Activated CD4-positive, alpha-beta T cell treated with anti-CD3 and anti-CD28 coated beads for 48 hours (primary cell): ENCODE measurements around the gene MYO7A.

Experiments used
- DNase-seq: peaks from one replicate; pipeline ENCODE4 v3.0.0-alpha.2; 2020

The MYO7A gene

GRCh38 chr11:77112641-77113381 lies 15.2 kb upstream of the MYO7A start:
- no peak for DNase-seq

DNA sequence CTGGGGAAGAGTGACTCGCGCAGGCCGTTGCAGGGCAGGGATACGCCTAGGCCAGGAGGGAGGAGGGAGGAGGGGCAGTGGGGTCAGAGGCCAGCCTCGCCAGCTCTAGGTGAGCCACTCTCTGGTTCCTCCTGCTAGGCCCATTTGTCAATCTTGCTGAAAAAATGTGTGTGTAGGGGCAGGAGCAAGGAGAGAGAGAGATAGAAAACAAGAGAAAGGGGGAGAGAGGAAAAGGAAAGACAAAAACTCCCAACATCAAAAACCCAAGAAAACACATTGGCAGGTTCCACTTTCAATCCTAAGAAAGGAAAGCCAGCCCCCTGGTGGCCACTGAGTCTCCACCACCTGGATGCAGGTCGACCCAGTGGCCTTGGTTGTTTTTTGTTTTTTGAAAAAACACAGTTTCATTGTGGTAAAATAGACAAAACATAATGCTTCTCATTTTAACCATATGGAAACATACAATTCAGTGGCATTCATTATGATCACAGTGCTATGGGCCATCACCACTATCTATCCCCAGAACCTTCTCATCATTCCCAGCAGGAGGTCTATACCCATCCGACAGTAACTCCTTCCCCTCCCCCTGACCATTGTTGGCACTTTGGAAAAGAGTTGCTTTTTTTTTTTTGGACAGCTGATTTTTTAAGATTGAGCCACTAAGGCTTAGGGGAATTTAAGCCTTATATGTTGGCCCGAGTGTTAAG lies 14.5 kb upstream of the MYO7A start:
- DNase-seq = peak; percentile 44

DNA sequence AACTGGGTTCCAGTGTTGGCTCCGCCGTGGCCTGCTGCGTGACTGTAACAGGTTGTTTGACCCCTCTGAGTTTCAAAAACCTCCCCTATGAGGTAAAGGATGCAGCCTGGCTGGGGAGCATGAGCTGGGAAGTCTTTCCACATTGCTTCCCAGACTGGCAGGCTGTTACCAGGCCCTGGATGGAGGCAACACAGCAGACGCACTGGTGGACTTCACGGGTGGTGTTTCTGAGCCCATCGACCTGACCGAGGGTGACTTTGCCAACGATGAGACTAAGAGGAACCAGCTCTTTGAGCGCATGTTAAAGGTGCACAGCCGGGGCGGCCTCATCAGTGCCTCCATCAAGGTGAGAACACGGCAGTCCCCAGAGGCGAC lies 14.0 kb upstream of the MYO7A start:
- DNase-seq = no peak

DNA sequence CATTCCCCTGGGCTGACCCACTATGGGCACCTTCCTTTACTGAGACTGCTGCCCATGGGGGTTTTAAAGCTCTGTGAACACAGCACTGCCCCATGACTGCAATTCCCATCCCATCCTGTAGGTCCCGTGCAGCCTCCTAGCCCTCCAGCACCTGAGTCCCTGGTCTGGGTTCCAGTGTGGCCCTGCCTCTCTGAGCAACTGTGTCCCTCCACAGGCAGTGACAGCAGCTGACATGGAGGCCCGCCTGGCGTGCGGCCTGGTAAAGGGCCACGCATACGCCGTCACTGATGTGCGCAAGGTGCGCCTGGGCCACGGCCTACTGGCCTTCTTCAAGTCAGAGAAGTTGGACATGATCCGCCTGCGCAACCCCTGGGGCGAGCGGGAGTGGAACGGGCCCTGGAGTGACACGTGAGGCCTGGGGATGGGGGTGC lies 12.8 kb upstream of the MYO7A start:
- no peak for DNase-seq

DNA sequence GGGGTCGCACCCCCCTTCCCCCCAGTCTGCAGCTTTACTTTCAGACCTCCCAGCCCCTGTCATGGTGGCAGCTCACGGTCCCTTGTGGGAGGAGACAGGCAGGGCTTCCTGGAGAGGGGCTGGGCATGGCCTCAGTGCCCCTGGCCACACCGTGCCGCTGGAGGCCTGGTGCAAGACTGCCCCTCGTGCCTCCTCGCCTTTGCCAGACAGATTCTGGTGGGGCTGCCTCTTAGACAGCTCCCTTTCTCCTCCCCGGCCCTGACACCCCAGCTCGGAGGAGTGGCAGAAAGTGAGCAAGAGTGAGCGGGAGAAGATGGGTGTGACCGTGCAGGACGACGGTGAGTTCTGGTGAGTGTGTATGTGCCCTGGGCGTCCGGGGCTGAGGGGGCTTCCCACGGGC lies 12.1 kb upstream of the MYO7A start:
- DNase-seq = no peak

DNA sequence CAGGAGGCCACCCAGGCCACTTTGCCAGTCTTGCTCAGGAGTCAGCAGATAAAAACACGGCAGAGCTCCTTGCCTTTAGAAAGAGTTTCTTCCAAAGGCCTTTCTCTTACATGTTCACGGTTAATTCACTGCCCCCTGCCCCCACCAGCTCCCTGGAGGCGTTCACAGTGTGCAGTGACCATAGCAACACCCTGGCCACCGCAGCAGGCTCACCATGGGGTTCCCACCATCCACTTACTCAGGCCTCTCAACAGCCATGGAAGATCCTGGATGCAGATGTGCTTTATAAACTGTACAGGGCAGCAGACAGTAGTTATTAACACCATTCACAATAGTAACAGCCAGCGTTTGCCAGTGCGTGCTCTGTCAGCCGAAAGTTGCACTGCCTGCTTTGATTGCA lies 10.6 kb upstream of the MYO7A start:
- DNase-seq = no peak

DNA sequence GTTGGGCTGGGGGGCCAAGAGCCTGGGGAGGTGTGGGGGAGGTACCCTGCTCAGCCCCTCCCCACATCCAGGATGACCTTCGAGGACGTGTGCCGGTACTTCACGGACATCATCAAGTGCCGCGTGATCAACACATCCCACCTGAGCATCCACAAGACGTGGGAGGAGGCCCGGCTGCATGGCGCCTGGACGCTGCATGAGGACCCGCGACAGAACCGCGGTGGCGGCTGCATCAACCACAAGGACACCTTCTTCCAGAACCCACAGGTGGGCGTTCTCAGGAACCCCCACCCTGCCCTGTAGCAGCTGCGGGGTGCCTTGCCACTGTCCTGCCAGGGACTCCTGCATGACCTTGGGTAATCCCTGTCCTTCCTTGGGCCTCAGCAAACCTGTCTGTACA lies 10.0 kb upstream of the MYO7A start:
- no peak for DNase-seq

DNA sequence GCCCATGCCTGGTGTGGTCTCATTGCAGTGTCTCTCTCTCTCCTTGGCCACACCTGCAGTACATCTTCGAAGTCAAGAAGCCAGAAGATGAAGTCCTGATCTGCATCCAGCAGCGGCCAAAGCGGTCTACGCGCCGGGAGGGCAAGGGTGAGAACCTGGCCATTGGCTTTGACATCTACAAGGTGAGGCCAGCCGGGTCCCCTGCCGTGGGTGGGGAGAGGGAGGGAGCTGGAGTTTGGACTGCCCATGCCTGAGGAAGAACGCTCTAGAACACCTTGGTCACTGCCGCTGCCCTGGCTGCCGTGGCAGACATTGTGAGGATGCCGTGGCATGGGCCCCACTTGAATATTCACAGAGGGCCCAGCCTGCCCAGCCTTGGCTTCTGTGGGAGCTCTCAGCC lies 9.1 kb upstream of the MYO7A start:
- no peak for DNase-seq

- no peak for DNase-seq
Observed at GRCh38 chr11:77119531-77119936, 8.5 kb upstream of the MYO7A start.

GRCh38 chr11:77120571-77120970 lies 7.5 kb upstream of the MYO7A start:
- DNase-seq = no peak

DNA sequence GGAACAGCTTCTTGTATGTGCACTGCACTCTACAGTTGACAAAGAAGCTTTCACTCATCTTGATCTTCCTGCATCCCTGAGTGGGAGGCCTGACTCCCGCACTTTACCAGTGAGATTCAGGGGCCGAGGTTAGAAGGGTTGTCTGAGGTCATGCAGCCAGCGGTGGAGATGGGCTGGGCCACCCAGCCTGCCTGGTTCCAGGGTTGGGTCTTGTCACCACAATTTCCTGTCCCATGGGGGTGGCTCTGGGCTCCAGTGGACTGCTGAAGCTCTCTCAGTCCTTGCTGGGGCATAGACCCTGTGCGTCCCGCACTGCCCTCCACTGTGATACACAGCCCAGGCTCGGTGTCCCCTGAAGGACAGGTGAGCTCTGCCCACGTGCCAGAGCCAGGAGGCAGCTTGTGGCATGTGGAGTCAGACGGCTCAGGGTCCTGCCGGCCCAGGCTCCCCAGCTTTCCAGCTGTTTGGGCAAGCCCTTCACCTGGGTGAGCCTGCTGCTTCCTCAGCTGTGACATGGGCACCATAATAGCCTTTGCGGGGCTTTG lies 6.9 kb upstream of the MYO7A start:
- no peak for DNase-seq

DNA sequence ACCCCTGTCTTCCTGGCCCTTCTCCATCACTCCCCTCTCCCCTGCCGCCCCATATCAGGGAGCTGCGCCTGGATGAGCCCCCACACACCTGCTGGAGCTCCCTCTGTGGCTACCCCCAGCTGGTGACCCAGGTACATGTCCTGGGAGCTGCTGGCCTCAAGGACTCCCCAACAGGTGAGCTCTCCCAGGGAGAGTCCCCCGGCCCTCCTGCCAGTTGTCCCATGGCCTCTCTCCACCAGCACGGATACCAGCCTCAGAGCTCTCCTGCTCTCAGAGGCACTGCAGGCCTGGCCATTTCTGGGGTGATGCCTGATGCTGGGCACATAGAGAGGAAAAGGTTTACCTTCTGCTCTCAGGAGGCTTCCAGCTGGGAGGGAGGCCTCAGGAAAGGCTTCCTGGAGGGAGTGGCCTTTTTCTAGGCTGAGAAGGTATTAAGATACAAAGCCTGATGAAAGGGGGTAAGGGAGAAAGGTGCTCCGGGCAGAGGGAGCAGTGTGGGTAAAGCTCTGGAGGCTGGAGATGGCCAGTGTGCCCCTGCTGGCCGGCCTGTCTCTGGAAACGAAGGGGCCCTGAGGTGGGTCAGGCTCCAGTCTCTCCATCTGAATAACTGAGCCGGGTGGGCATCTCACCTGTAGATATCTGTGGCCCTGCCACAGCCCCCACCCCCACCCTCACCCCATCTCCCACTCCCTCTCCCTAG lies 6.0 kb upstream of the MYO7A start:
- no peak for DNase-seq

DNA sequence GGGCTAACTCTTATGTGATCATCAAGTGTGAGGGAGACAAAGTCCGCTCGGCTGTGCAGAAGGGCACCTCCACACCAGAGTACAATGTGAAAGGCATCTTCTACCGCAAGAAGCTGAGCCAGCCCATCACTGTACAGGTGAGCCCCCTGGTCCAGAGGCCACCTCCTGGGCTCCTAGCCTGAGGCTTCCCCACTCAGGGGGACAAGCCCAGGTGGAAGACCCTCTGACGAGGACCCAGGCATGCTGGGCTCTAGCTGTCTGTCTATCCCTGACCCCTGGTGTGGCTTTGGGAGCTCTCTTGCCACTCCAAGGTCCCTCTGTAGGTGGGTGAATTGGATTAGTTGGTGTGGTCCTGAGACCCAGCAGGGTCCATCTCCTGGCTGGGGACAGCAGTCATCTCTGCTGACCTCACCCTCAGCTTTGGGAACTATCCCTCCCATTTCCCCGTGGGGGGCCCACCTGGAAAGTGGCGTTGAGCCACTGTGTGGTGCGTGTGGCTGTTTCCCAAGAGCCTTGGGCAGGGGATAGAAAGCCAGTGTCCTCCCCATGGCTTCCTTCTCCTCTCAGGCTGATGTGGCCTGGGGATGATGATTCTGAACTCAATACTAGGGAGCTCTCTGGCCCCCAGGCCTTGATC lies 5.4 kb upstream of the MYO7A start:
- DNase-seq = no peak

DNA sequence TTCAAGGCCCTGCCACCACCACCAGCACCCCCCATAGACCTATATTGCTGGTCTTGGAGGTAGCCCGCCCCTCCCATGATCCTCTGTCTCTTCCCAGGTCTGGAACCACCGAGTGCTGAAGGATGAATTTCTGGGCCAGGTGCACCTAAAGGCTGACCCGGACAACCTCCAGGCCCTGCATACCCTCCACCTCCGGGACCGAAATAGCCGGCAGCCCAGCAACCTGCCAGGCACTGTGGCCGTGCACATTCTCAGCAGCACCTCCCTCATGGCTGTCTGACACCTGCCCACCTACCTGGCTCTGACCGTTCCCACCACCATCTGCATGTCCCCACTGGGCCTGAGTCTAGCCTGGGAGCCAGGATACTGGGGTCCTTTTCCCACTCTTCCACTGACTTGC lies 4.5 kb upstream of the MYO7A start:
- no peak for DNase-seq

GRCh38 chr11:77124041-77124440 lies 4.0 kb upstream of the MYO7A start:
- DNase-seq = no peak

DNA sequence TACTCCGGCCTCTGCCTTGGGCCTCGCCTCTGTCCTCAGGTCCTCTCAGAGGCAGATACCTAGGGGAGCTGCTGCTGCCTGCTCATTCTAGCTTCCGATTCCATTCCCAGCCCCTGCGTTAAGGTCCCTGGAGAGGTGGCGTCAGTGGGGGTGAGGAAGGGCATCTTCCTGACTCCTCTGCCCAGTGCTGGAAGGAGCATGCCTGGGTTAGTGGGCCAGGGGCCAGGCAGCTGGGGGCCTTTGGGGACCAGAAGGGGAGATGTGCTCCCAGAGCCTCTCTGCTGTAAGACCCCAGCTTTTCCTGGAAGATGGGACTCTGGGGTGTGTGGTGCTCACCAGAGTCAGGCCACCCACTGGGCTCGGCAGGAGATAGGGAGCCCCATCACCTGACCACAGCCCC lies 3.6 kb upstream of the MYO7A start:
- no peak for DNase-seq

DNA sequence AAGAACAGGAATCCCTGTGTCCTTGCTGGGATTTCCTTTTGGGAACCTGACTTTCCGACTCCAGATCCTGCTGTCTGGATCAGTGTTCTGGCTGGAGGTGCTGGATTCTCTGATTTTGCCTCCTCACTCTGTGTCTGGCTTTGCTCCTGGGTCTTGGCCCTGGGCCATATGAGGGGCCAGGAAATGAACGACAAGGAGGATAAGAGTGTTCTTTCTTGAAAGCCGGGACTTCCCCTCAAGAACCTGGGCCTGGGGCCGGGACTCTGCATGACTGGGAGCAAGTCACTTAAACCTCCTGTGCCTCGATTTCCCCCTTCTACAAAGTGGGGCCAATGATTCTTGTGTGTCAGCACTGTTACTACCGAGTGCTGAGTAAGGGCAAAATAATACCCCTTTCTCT lies 2.9 kb upstream of the MYO7A start:
- DNase-seq = no peak

- no peak for DNase-seq
Observed at GRCh38 chr11:77125695-77126094, 2.4 kb upstream of the MYO7A start.

- no peak for DNase-seq
Observed at GRCh38 chr11:77126156-77126775, 1.8 kb upstream of the MYO7A start.

DNA sequence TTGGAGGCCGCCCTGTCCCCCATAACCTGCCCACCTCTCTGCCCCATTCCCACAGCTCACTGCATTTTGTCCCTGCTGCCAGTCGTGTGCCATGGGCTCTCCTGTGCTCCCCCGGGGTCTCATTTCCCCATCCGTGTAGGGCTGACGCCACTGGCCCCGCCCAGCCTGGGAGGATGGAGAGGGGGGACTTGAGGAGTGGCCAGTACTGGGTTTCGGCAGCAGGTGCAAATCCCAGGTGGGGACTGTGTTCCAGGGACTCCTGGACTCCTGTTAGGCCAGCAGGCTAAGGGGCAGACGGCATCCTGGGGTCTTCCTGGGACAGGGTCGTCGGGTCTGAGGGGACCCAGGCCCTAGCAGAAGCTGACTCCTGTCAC lies 1.2 kb upstream of the MYO7A start:
- DNase-seq = no peak

- DNase-seq = peak; percentile 66
Observed at GRCh38 chr11:77127235-77127911, 673 bp upstream of the MYO7A start.
